ENCODE data around the gene ATG4D.
"Not testable (repeated sequence)": the region's sequence is repeated elsewhere in the genome, so short reads cannot be mapped to it uniquely, and the experiment has no call there.

The ATG4D gene

DNA sequence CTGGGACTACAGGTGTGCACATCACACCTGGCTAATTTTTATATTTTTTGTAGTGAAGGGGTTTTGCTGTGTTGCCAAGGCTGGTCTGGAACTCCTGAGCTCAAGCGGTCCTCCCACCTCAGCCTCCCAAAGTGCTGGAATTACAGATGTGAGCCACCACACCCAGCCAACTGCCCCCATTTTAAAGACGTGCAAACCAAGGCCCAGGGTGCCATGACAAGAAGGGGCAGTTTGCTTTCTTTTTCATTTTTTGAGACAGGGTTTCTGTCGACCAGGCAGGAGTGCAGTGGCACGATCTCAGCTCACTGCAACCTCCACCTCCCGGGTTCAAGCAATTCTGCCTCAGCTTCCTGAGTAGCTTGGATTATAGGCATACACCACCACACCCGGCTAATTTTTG, 30.1 kb downstream of the ATG4D start:
- not testable (repeated sequence) for H3K4me3 ChIP-seq (ENCODE audit: low read depth, low read length)

- no peak overlapping the region for H3K4me3 ChIP-seq (ENCODE audit: low read depth, low read length)
Observed at GRCh38 chr19:10574462-10574861, 30.8 kb downstream of the ATG4D start.

GRCh38 chr19:10575011-10575716, 31.5 kb downstream of the ATG4D start:
- no peak overlapping the region for H3K4me3 ChIP-seq (ENCODE audit: low read depth, low read length)

DNA sequence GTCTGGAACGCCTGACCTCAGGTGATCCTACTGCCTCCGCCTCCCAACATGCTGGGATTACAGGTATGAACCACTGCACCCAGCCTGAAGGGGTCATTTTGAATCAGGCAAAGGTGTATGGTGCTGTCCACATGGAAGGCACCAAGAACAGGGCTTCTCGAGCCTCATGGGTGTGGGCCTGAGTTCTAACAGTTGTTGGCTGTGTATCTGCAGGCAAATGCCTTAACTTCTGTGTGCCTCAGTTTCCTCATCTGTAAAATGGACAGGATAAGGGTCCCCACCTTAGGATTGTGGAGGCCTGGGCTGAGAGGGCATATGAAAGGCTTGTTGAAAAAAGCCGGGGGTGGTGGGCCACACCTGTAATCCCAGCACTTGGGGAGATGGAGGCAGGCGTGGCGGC, 34.2 kb downstream of the ATG4D start:
- H3K4me3 ChIP-seq (ENCODE audit: low read depth, low read length): no peak overlapping the region

DNA sequence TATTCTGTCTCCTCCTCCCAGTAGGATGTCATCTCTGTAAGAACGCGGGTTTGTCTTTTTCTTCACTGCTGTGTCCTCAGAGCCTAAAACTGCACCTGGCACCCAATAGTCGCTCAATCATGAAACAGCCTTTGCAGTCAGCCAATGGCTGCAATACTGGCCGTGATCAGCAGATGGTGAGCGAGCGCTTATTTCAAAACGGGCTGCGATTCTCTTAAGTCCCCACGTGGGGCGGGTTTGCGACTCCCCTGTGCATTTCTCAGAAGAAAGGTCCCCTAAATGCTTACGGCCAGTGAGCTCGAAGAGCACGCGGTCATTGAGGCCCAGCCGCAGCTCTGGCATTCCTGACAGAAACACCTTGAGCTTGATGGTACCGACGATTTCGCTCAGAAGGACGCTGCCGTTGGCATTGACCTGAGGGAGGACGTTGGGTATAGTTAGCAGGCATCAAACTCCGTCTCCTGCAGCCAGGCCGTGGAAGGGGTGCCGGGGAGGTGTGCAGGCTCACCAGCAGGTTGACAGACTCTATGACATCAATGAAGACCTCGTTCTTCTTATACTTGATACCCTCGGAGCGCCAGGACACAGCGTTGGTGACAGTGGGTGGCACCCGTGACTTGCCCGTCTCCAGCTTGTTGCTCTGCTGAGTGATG, 37.4 kb downstream of the ATG4D start:
- no peak overlapping the region for H3K4me3 ChIP-seq (ENCODE audit: low read depth, low read length)

DNA sequence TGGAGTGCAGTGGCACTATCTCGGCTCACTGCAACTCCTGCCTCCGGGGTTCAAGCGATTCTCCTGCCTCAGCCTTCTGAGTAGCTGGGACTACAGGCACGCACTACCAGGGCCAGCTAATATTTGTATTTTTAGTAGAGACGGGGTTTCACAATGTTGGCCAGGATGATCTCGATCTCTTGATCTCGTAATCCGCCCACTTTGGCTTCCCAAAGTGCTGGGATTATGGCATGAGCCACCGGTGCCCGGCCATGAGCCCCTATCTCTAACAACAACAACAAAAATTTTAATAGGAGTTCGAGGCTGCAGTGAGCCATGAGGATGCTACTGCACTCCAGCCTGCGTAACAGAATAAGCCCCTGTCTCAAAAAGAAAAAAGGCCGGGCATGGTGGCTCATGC, 38.4 kb downstream of the ATG4D start:
- no peak overlapping the region for H3K4me3 ChIP-seq (ENCODE audit: low read depth, low read length)

- no peak overlapping the region for H3K4me3 ChIP-seq (ENCODE audit: low read depth, low read length)
Observed at GRCh38 chr19:10583036-10583776, 39.5 kb downstream of the ATG4D start.

DNA sequence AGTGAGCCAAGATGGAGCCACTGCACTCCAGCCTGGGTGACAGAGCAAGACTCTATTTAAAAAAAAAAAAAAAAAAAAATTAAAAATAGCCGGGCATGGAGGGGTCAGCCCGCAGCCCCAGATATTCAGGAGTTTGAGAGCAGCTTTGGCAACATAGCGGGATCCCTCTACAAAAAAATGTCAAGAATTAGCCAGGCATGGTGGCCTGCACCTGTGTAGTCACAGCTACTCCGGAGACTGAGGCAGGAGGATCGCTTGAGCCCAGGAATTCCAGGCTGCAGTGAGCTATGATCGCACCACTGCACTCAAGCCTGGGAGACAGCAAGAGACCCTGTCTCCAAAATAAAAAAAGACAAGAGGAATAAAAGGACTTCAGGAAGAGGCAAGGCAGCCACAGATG, 42.7 kb downstream of the ATG4D start:
- H3K4me3 ChIP-seq (ENCODE audit: low read depth, low read length): peak overlapping the region; percentile 77

DNA sequence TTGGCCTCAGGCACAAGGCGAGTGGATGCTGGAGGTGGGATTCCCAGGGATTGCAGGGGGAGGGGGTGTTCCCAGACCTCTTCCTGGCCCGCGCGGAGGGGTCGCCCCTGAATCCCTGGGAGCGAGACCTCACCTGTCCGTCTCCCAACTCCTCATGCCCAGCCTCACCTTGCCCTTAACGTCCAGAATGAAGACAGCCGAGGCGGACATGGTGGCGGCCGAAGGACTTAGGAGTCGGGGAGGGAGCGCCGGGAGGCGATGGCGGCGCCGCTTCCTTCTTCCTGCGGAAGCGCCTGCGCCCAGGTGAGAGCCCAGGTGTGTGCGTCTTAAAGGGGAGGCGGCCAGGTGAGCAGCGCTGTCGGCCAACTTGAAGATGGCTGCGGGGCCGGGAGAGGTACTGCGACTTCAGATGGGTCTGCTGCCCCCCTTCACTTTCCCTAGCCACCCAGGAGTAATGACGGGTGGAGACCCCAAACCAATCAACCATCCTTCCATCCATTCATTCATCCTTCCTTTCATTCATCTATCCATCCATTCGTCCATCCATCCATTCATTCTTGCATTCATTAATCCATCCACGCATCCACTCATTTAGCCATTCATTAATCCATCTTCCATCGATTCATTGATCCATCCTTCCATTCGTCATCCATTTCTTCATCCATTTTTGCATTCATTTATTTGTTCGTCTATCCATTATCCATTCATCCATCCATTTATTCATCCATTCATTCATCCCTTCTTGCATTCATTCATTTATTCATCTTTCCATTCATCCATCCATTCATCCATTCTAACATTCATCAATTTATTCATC, 43.5 kb downstream of the ATG4D start, which contains the start of gene AP1M2:
Gene AP1M2 (minus strand): TSS at position 291 of the 817 bp plus-strand sequence. CDS start 81 bp downstream, at position 210.
- peak within 1 kb of the TSS; percentile 77 for H3K4me3 ChIP-seq (ENCODE audit: low read depth, low read length)

DNA sequence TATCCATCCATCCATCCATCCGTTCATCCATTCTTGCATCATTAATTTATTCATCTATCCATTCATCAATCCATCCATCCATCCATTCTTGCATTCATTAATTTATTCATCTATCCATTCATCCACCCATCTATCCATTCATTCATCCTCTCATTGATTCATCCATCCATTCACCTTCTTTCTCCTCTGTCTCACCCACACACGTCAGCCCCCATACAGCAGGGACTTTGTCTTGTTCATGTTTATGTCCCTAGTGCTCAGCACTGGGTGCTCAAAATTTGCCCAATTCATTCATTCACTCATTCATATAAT, 44.1 kb downstream of the ATG4D start:
- no peak overlapping the region for H3K4me3 ChIP-seq (ENCODE audit: low read depth, low read length)

DNA sequence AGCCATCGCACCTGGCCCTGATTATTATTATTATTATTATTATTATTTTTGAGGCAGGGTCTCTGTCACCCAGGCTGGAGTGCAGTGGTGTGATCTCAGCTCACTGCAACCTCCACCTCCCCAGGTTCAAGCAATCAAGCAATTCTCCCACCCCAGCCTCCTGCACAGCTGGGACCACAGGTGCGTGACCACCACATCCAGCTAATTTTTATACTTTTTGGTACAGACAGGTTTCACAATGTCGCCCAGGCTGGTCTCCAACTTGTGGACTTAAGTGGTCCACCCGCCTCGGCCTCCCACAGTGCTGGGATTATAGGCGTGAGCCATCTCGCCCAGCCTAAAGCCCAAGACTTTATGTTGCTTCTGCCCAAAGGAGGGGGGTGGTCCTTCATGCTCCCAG, 49.4 kb downstream of the ATG4D start:
- no peak overlapping the region for H3K4me3 ChIP-seq (ENCODE audit: low read depth, low read length)

- no peak overlapping the region for H3K4me3 ChIP-seq (ENCODE audit: low read depth, low read length)
Observed at GRCh38 chr19:10593820-10594637, 50.3 kb downstream of the ATG4D start.

DNA sequence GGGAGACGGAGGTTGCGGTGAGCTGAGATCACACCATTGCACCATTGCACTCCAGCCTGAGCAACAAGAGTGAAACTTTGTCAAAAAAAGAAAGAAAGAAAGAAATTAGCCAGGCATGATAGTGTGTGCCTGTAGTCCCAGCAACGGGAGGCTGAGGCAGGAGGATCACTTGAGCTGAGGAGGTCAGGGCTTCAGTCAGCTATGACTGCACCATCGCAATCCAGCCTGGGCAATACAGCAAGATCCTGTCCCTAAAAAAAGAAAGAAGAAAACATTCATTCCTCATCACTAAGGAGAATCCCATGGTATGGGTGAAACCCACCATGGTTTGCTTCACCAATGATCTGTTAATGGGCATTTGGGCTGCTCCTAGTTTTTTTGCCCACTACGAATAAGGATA, 56.4 kb downstream of the ATG4D start:
- H3K4me3 ChIP-seq (ENCODE audit: low read depth, low read length): no peak overlapping the region

- H3K4me3 ChIP-seq (ENCODE audit: low read depth, low read length): no peak overlapping the region
Observed at GRCh38 chr19:10601999-10602329, 58.3 kb downstream of the ATG4D start.

- H3K4me3 ChIP-seq (ENCODE audit: low read depth, low read length): peak overlapping the region; percentile 85
Observed at GRCh38 chr19:10602330-10603083, 58.8 kb downstream of the ATG4D start.

All from iPS-11a (cell line).